PC-9 (cell line): ENCODE data around the gene MAL.

Experiments used
- EZH2 ChIP-seq: fragments of 200-600 bp; sonication (generic); IDR thresholded peaks from 2 replicates; pipeline ENCODE4 v1.8.0; 2017; ENCODE audit warnings: antibody characterized with exemption, low read depth
- TF ChIP-seq, protein P1 (sequence below): fragments of 200-600 bp; sonication (generic); conservative IDR thresholded peaks from 2 replicates; pipeline ENCODE4 v1.6.1; 2017; ENCODE audit warnings: mixed run types, antibody characterized with exemption, mild to moderate bottlenecking, moderate library complexity

- TF ChIP-seq, protein P1, sequence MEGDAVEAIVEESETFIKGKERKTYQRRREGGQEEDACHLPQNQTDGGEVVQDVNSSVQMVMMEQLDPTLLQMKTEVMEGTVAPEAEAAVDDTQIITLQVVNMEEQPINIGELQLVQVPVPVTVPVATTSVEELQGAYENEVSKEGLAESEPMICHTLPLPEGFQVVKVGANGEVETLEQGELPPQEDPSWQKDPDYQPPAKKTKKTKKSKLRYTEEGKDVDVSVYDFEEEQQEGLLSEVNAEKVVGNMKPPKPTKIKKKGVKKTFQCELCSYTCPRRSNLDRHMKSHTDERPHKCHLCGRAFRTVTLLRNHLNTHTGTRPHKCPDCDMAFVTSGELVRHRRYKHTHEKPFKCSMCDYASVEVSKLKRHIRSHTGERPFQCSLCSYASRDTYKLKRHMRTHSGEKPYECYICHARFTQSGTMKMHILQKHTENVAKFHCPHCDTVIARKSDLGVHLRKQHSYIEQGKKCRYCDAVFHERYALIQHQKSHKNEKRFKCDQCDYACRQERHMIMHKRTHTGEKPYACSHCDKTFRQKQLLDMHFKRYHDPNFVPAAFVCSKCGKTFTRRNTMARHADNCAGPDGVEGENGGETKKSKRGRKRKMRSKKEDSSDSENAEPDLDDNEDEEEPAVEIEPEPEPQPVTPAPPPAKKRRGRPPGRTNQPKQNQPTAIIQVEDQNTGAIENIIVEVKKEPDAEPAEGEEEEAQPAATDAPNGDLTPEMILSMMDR, result no peak
- no peak for TF ChIP-seq EZH2
Measured at GRCh38 chr2:95010718-95011117, 14.8 kb upstream of the MAL start.
